Kidney epithelial cell (primary cell): ENCODE results near the gene PER1. TPM values are rescaled to one million over a fixed set of nuclear protein-coding genes. Genes with fewer than 3 reads are reported as not detected.

ENCODE experiments used
- DNase-seq: peaks from one replicate; pipeline ENCODE4 v3.0.0-alpha.2; 2010; ENCODE audit warnings: low read depth
- H3K27me3 ChIP-seq: 2 replicates; pipeline ENCODE4 v1.6.0; 2011; ENCODE audit warnings: low read length; ENCODE audit not compliant: control insufficient read depth, insufficient read depth
- H3K36me3 ChIP-seq: 2 replicates; pipeline ENCODE4 v1.5.1; 2011; ENCODE audit warnings: low read length; ENCODE audit not compliant: control insufficient read depth, insufficient read depth
- H3K4me3 ChIP-seq: 2 replicates; pipeline ENCODE4 v1.5.1; 2011; ENCODE audit warnings: low read depth, mild to moderate bottlenecking, control low read depth, low read length
- total RNA-seq: library from RNA; depleted of rRNA; stranded (reverse); fragments of >200 nt; gene quantifications from 2 replicates; pipeline ENCODE4 v1.2.3, GENCODE V29; 2015
- TF ChIP-seq, protein P1 (sequence below): IDR thresholded peaks from 2 replicates; pipeline ENCODE4 v1.5.1; 2011; ENCODE audit warnings: mild to moderate bottlenecking, moderate library complexity, low read length, control low read depth, inconsistent platforms; ENCODE audit not compliant: insufficient read depth, poor library complexity, severe bottlenecking

Gene PER1
- total RNA-seq, 1 donor from 2014 or later, result 11.0 TPM

- TF ChIP-seq, protein P1, sequence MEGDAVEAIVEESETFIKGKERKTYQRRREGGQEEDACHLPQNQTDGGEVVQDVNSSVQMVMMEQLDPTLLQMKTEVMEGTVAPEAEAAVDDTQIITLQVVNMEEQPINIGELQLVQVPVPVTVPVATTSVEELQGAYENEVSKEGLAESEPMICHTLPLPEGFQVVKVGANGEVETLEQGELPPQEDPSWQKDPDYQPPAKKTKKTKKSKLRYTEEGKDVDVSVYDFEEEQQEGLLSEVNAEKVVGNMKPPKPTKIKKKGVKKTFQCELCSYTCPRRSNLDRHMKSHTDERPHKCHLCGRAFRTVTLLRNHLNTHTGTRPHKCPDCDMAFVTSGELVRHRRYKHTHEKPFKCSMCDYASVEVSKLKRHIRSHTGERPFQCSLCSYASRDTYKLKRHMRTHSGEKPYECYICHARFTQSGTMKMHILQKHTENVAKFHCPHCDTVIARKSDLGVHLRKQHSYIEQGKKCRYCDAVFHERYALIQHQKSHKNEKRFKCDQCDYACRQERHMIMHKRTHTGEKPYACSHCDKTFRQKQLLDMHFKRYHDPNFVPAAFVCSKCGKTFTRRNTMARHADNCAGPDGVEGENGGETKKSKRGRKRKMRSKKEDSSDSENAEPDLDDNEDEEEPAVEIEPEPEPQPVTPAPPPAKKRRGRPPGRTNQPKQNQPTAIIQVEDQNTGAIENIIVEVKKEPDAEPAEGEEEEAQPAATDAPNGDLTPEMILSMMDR, result no peak
- DNase-seq, result no peak
- Histone ChIP-seq H3K4me3 (no peak overlapping the region), H3K27me3 (no peaks in the 10 kb centered on the region), H3K36me3 (peaks cover 16% of the 10 kb centered on the region)
Observed at GRCh38 chr17:8143581-8144400, 8.4 kb downstream of the PER1 start.

DNA sequence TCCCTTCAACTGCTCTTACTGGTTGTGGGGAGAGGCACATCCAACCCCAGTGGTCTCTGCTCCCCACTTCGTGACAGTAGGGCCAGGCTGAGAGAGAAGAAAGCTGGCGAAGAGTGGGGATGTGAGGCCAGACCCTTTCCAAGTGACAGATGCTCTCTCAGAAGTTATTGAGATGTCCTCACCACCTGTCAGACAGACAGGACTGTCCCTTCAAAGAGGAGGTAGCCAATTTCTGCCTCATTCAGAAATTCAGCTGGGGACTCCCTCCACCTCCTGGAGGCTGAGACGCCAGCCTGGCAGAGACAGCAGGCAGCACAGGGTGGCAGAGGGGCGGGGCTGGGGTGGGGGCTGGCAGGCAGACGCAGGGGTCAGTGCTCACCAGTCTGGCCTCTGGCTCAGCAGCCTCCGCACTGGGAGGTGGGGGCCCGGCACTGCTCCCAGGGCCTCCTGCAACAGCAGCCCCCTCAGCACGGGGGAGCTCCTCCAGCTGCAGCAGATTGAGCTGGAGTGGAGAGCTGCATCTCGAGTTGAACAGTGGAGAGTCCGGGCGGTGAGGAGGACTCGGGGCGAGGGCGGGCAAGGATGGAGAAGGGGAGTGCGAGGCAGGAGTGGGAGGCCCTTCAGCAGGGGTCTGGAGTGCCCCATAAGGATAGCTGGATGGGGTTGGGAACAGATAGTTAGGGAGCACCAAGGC, 9.2 kb downstream of the PER1 start:
- TF ChIP-seq, protein P1, result no peak
- H3K27me3 ChIP-seq, result no peaks in the 10 kb centered on the region
- H3K4me3 ChIP-seq, result no peak overlapping the region
- DNase-seq, result no peak
- peaks cover 16% of the 10 kb centered on the region for H3K36me3 ChIP-seq

DNA sequence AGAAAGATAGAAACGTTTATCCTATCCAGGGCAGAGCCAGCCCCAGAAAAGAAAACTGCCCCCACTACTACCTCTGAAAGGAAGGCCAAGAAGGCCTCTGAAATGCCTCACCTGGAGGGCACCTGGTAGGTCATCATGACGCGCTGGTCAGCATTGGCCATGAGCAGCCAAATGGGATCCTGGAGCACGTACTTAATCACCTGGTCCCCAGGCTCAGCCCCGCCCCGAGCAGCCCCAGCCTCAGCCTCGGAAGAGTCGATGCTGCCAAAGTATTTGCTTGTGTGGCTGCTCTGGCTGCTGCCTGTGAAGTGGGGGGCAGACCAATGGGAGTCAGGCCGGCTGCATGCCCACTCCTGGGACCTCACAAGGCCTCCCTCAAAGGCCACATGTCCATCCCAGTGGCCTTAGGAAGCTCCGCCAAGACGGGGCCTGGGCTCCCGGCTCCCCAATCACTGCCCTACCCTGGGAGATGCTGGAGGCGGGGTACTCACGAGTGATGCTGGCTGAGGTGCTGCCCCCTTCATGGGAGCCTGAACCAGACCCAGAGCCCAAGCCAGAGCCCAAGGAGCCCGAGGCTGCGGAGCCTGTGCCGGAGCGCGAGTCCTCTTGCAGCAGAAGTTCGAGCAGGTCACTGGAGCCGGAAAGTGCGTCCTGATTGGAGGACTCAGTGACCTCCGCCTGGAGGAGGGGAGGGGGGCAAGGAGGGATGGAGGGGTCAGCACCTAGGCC, 9.9 kb downstream of the PER1 start:
- DNase-seq, result no peak
- peaks cover 16% of the 10 kb centered on the region for H3K36me3 ChIP-seq
- H3K27me3 ChIP-seq, result no peaks in the 10 kb centered on the region

DNA sequence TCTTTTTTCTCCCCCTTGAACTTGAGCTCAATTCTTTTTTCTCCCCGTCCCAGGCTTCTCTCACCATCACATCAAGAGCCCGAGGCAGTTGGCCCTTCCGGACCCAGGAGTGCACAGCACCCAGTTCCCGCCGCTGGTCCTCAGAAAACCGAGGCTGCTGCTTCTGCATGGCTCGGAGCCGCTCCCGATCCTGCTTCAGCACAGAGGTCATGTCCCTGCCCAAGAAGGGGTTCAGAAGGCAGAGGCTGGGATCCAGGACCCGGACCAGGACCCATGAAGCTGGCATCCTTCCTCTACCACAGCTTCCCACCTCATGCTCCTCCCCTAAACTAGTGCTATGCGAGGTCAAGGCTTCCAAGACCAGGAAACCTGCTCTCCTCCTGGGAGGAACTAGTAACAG, 10.5 kb downstream of the PER1 start:
- Histone ChIP-seq H3K36me3 (peaks cover 16% of the 10 kb centered on the region), H3K27me3 (no peaks in the 10 kb centered on the region), H3K4me3 (no peak overlapping the region)
- DNase-seq, result no peak
- TF ChIP-seq, protein P1, result no peak

More for the DNA sequence above, 9.9 kb downstream of the PER1 start:
- no peak overlapping the region for H3K4me3 ChIP-seq
- TF ChIP-seq, protein P1, result no peak

- Histone ChIP-seq H3K27me3 (no peaks in the 10 kb centered on the region), H3K36me3 (peaks cover 14% of the 10 kb centered on the region), H3K4me3 (no peak overlapping the region)
- DNase-seq, result no peak
- TF ChIP-seq, protein P1, result no peak
Observed at GRCh38 chr17:8141045-8141444, 11.2 kb downstream of the PER1 start.
